A549 (cell line): ENCODE results near the gene IER5L. TPM values are rescaled to one million over a fixed set of nuclear protein-coding genes. Genes with fewer than 3 reads are reported as not detected.

ENCODE experiments used
- ATAC-seq, 2 experiments: fragments of 200-7000 bp in 1 of 2; fragments of >200 bp in 1 of 2; cut with Nextera tagmentation in 1 of 2; cut with Tn5 transposase in 1 of 2; 3 replicates each; pipeline versions ENCODE4 v1.8.0 to v1.9.1; 2018 to 2020; ENCODE audit warnings: mild to moderate bottlenecking in 1 of 2, moderate library complexity in 1 of 2
- CTCF ChIA-PET: fragments of 300-600 bp; sonication (Branson Sonifier 250); formaldehyde crosslinking; extraction: SDS; loops from one replicate; lab custom pipeline; 2021; ENCODE audit warnings: antibody characterized with exemption, inconsistent platforms; lab: Yijun Ruan, JAX
- POLR2A ChIA-PET: fragments of 350-600 bp; formaldehyde crosslinking; extraction: SDS; loops from one replicate; lab custom pipeline; 2021; ENCODE audit warnings: antibody characterized with exemption, inconsistent platforms; lab: Yijun Ruan, JAX
- DNase-seq, 2 experiments: peaks; one replicate each; pipeline versions ENCODE4 v3.0.0 to v3.0.0-alpha.2; 2011 to 2016; ENCODE audit warnings: low read depth in 1 of 2, low spot score in 1 of 2
- FAIRE-seq: peaks from 2 replicates; lab custom pipeline; 2011; peaks lifted over from hg19 to GRCh38; lab: Jason Lieb, UNC
- H3K27ac ChIP-seq, 2 experiments: fragments of >200 bp; sonication (Bioruptor Twin); formaldehyde crosslinking; 3 replicates each; pipeline ENCODE4 v1.5.1; 2016 to 2017
- H3K4me1 ChIP-seq: fragments of >200 bp; sonication (Bioruptor Twin); formaldehyde crosslinking; 3 replicates; pipeline ENCODE4 v1.6.1; 2016
- H3K4me2 ChIP-seq: fragments of >200 bp; sonication (Bioruptor Twin); formaldehyde crosslinking; 3 replicates; pipeline ENCODE4 v1.6.1; 2016
- H3K4me3 ChIP-seq: fragments of >200 bp; sonication (Bioruptor Twin); formaldehyde crosslinking; 3 replicates; pipeline ENCODE4 v1.5.1; 2016
- H3K9me3 ChIP-seq: fragments of >200 bp; sonication (Bioruptor Twin); formaldehyde crosslinking; 3 replicates; pipeline ENCODE4 v1.6.1; 2016
- CEBPB ChIP-seq, 2 experiments: fragments of >200 bp in 1 of 2; sonication (Bioruptor Twin) in 1 of 2; formaldehyde crosslinking in 1 of 2; IDR thresholded peaks; 2 replicates each; pipeline ENCODE4 v1.6.1; 2012 to 2016
- CHD4 ChIP-seq: fragments of 200-600 bp; sonication (generic); IDR thresholded peaks from 2 replicates; pipeline ENCODE4 v1.6.1; 2016; ENCODE audit warnings: antibody characterized with exemption, mild to moderate bottlenecking, borderline replicate concordance
- EHF ChIP-seq: fragments of 250-450 bp; sonication (Bioruptor Pico); IDR thresholded peaks from 2 replicates; pipeline ENCODE4 v1.5.0; 2020; ENCODE audit warnings: mild to moderate bottlenecking
- FOSL2 ChIP-seq, 2 experiments: fragments of 450-650 bp in 1 of 2; fragments of >200 bp in 1 of 2; sonication (Bioruptor Twin) in 1 of 2; formaldehyde crosslinking; IDR thresholded peaks; 2 replicates each; pipeline versions ENCODE4 v1.5.0 to v1.6.1; 2016 to 2020; ENCODE audit warnings: mild to moderate bottlenecking in 1 of 2, moderate library complexity in 1 of 2
- FOXS1 ChIP-seq: fragments of 250-450 bp; sonication (Bioruptor Pico); IDR thresholded peaks from 2 replicates; pipeline ENCODE4 v1.5.0; 2020; ENCODE audit warnings: mild to moderate bottlenecking, moderate library complexity
- GATA3 ChIP-seq: IDR thresholded peaks from 2 replicates; pipeline ENCODE4 v1.6.1; 2012; ENCODE audit warnings: borderline replicate concordance
- HOXA7 ChIP-seq: fragments of 250-450 bp; sonication (Bioruptor Pico); IDR thresholded peaks from 2 replicates; pipeline ENCODE4 v1.5.0; 2020; ENCODE audit warnings: mild to moderate bottlenecking, moderate library complexity
- HOXB5 ChIP-seq: fragments of 250-450 bp; sonication (Bioruptor Pico); IDR thresholded peaks from 2 replicates; pipeline ENCODE4 v1.5.0; 2020; ENCODE audit warnings: mild to moderate bottlenecking, moderate library complexity
- JUN ChIP-seq, 2 experiments: fragments of >200 bp; sonication (Bioruptor Twin); formaldehyde crosslinking; IDR thresholded peaks; 2 replicates in 1 of 2; 3 replicates in 1 of 2; pipeline ENCODE4 v1.6.1; 2016 to 2017
- MAZ ChIP-seq: fragments of 150-350 bp; IDR thresholded peaks from 2 replicates; pipeline ENCODE4 v1.6.1; 2014; ENCODE audit warnings: antibody characterized with exemption, low read depth, low read length, borderline replicate concordance
- NPAS2 ChIP-seq: fragments of 250-450 bp; sonication (Bioruptor Pico); IDR thresholded peaks from 2 replicates; pipeline ENCODE4 v1.8.0; 2022; ENCODE audit warnings: mild to moderate bottlenecking, moderate library complexity, borderline replicate concordance
- PHF8 ChIP-seq: fragments of 200-600 bp; sonication (generic); IDR thresholded peaks from 2 replicates; pipeline ENCODE4 v1.6.1; 2016; ENCODE audit warnings: low read depth, mild to moderate bottlenecking, antibody characterized with exemption, moderate library complexity, borderline replicate concordance
- POLR2A ChIP-seq: IDR thresholded peaks from 2 replicates; pipeline ENCODE4 v1.6.1; 2012; ENCODE audit warnings: mild to moderate bottlenecking, low read length
- RARB ChIP-seq: fragments of 250-450 bp; sonication (Bioruptor Pico); IDR thresholded peaks from 2 replicates; pipeline ENCODE4 v1.8.0; 2021; ENCODE audit warnings: mild to moderate bottlenecking, moderate library complexity
- SMC3 ChIP-seq: fragments of >200 bp; sonication (Bioruptor Twin); formaldehyde crosslinking; IDR thresholded peaks from 3 replicates; pipeline ENCODE4 v1.6.1; 2018; ENCODE audit warnings: inconsistent platforms
- TFCP2L1 ChIP-seq: fragments of 250-450 bp; sonication (Bioruptor Pico); IDR thresholded peaks from 2 replicates; pipeline ENCODE4 v1.5.0; 2021; ENCODE audit warnings: mild to moderate bottlenecking
- TP53 ChIP-seq: fragments of 250-450 bp; sonication (Bioruptor Pico); IDR thresholded peaks from 2 replicates; pipeline ENCODE4 v1.5.0; 2021; ENCODE audit warnings: mild to moderate bottlenecking, moderate library complexity
- ZC3H11A ChIP-seq: fragments of 450-650 bp; IDR thresholded peaks from 2 replicates; pipeline ENCODE4 v1.6.1; 2014; ENCODE audit warnings: antibody characterized with exemption, mild to moderate bottlenecking
- WGBS: methylation state at CpG from one replicate; pipeline ENCODE4 v1.1.6; 2017; ENCODE audit errors: missing lambda C conversion rate; 5-methylcytosine and 5-hydroxymethylcytosine counted together
- polyA plus RNA-seq, 4 experiments: library from polyadenylated mRNA; depleted of rRNA in 3 of 4; stranded (reverse); fragments of >200 nt; fragmentation: RNase III in 1 of 4; extraction: RNeasy Plus Mini Kit Qiagen cat#74134 plus additional on column Dnase treatment in 1 of 4; gene quantifications; 2 replicates in 3 of 4; 3 replicates in 1 of 4; pipeline ENCODE4 v1.2.3, GENCODE V29; 2011 to 2017
- TF ChIP-seq, protein P1 (sequence below): fragments of 250-450 bp; sonication (Bioruptor Pico); IDR thresholded peaks from 2 replicates; pipeline ENCODE4 v1.5.0; 2020; ENCODE audit warnings: low read depth, mild to moderate bottlenecking, moderate library complexity
- TF ChIP-seq, protein P2 (sequence below): IDR thresholded peaks from 2 replicates; pipeline ENCODE4 v1.6.1; 2012; ENCODE audit warnings: low read depth, borderline replicate concordance
- TF ChIP-seq, protein P3 (sequence below): IDR thresholded peaks from 2 replicates; pipeline ENCODE4 v1.6.1; 2012
- TF ChIP-seq, protein P4 (sequence below): IDR thresholded peaks from 2 replicates; pipeline ENCODE4 v1.6.1; 2012
- TF ChIP-seq, protein P5 (sequence below): fragments of >200 bp; sonication (Bioruptor Twin); formaldehyde crosslinking; IDR thresholded peaks from 3 replicates; pipeline ENCODE4 v1.5.1; 2016
- TF ChIP-seq, protein P6 (sequence below): fragments of 150-350 bp; IDR thresholded peaks from 2 replicates; pipeline ENCODE4 v1.6.1; 2014; ENCODE audit warnings: low read depth, mild to moderate bottlenecking, low read length
- TF ChIP-seq, protein P7 (sequence below): fragments of >200 bp; sonication (Bioruptor Twin); formaldehyde crosslinking; IDR thresholded peaks from 3 replicates; pipeline ENCODE4 v1.6.1; 2016

IER5L gene
- polyA plus RNA-seq, 2 of the 4 experiments (the other 2 are of a cell fraction): 25.1 to 67.5 TPM

DNA sequence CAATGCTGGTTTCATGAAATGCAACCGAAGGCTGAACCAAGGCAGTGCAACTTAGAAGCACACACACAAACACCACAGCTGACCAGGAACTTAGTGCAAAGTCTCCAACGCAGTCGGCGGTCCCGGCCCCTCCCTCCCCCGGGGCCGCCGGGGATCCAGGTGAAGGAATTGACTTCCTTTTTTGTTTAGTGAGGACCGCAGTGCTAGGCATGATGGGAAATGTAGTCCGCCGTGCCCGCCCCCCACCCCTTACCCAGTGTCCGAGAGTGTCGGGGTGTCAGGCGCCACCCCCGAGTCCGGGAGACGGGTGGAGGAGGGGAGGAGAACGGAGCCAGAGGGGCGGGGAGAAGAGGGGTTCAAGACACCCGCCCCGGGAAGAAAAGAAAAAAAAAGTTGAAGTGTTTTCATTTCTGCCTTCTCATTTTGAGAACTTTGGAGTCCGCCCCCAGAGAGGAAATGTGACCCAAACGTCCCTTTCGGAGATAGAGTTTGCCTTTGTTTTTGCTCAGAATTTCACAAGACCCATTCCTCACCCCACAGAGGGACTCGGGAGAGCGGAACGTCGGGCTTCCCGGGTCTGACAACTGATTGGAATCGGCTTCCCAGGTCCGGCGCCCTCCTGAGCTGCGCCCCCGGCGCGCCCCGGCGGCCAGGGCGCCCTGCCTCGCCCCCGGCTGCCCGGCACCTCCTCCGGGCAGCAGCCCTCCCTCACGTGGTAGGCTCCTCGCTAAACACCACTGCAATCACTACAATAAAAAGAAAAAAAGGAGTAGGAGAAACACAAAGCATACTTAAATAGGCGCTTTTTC, 2.0 kb downstream of the IER5L start:
- CTCF ChIA-PET: interaction anchor here (0.8 to 38.0 kb wide), 14 partner anchors 13 to 450 kb away, joined by 3 to 1029 read pairs (median 34); partner anchors contain the start of gene NTMT1
- FAIRE-seq: no peak
- TF ChIP-seq, protein P1, sequence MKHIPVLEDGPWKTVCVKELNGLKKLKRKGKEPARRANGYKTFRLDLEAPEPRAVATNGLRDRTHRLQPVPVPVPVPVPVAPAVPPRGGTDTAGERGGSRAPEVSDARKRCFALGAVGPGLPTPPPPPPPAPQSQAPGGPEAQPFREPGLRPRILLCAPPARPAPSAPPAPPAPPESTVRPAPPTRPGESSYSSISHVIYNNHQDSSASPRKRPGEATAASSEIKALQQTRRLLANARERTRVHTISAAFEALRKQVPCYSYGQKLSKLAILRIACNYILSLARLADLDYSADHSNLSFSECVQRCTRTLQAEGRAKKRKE (CRISPR knock-in tag): no peak
- TF ChIP-seq MAZ (peak; percentile 39; the same call in 1 of the 2 replicates), TFCP2L1 (CRISPR knock-in tag) (peak; percentile 15; the same call in 1 of the 2 replicates), PHF8 (no peak), GATA3 (peak; percentile 35; the same call in 1 of the 2 replicates), SMC3 (peak; percentile 18; the same call in 1 of the 3 replicates), NPAS2 (CRISPR knock-in tag) (no peak), RARB (CRISPR knock-in tag) (peak; percentile 16; the same call in 1 of the 2 replicates), HOXB5 (CRISPR knock-in tag) (no peak), CEBPB (IDR thresholded peaks at IDR 0.05) (peak in 1 of 2 experiments; percentile 41; a peak in 2 of 4 replicates), POLR2A (peak; percentile 67), EHF (CRISPR knock-in tag) (no peak), FOSL2 (IDR thresholded peaks at IDR 0.05) (no peak), FOSL2 (CRISPR knock-in tag; IDR thresholded peaks at IDR 0.05) (peak; percentile 21; the same call in 1 of the 2 replicates), JUN (IDR thresholded peaks at IDR 0.05) (peak in 1 of 2 experiments; percentile 94; a peak in 4 of 5 replicates), HOXA7 (CRISPR knock-in tag) (0 out of 2 replicates have a peak, but pooled peaks have one; percentile 45), FOXS1 (no peak), ZC3H11A (no peak), CHD4 (no peak), TP53 (CRISPR knock-in tag) (no peak)
- TF ChIP-seq, protein P2, sequence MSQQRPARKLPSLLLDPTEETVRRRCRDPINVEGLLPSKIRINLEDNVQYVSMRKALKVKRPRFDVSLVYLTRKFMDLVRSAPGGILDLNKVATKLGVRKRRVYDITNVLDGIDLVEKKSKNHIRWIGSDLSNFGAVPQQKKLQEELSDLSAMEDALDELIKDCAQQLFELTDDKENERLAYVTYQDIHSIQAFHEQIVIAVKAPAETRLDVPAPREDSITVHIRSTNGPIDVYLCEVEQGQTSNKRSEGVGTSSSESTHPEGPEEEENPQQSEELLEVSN: 0 out of 2 replicates have a peak, but pooled peaks have one; percentile 10
- TF ChIP-seq, protein P3, sequence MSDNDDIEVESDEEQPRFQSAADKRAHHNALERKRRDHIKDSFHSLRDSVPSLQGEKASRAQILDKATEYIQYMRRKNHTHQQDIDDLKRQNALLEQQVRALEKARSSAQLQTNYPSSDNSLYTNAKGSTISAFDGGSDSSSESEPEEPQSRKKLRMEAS: peak; percentile 34
- TF ChIP-seq, protein P4, sequence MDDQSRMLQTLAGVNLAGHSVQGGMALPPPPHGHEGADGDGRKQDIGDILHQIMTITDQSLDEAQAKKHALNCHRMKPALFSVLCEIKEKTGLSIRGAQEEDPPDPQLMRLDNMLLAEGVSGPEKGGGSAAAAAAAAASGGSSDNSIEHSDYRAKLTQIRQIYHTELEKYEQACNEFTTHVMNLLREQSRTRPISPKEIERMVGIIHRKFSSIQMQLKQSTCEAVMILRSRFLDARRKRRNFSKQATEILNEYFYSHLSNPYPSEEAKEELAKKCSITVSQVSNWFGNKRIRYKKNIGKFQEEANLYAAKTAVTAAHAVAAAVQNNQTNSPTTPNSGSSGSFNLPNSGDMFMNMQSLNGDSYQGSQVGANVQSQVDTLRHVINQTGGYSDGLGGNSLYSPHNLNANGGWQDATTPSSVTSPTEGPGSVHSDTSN: peak; percentile 83; the same call in 1 of the 2 replicates
- TF ChIP-seq, protein P5, sequence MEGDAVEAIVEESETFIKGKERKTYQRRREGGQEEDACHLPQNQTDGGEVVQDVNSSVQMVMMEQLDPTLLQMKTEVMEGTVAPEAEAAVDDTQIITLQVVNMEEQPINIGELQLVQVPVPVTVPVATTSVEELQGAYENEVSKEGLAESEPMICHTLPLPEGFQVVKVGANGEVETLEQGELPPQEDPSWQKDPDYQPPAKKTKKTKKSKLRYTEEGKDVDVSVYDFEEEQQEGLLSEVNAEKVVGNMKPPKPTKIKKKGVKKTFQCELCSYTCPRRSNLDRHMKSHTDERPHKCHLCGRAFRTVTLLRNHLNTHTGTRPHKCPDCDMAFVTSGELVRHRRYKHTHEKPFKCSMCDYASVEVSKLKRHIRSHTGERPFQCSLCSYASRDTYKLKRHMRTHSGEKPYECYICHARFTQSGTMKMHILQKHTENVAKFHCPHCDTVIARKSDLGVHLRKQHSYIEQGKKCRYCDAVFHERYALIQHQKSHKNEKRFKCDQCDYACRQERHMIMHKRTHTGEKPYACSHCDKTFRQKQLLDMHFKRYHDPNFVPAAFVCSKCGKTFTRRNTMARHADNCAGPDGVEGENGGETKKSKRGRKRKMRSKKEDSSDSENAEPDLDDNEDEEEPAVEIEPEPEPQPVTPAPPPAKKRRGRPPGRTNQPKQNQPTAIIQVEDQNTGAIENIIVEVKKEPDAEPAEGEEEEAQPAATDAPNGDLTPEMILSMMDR: peak; percentile 9; the same call in 1 of the 3 replicates
- TF ChIP-seq, protein P6, sequence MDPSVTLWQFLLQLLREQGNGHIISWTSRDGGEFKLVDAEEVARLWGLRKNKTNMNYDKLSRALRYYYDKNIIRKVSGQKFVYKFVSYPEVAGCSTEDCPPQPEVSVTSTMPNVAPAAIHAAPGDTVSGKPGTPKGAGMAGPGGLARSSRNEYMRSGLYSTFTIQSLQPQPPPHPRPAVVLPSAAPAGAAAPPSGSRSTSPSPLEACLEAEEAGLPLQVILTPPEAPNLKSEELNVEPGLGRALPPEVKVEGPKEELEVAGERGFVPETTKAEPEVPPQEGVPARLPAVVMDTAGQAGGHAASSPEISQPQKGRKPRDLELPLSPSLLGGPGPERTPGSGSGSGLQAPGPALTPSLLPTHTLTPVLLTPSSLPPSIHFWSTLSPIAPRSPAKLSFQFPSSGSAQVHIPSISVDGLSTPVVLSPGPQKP: no peak
- TF ChIP-seq, protein P7, sequence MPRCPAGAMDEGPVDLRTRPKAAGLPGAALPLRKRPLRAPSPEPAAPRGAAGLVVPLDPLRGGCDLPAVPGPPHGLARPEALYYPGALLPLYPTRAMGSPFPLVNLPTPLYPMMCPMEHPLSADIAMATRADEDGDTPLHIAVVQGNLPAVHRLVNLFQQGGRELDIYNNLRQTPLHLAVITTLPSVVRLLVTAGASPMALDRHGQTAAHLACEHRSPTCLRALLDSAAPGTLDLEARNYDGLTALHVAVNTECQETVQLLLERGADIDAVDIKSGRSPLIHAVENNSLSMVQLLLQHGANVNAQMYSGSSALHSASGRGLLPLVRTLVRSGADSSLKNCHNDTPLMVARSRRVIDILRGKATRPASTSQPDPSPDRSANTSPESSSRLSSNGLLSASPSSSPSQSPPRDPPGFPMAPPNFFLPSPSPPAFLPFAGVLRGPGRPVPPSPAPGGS: peak; percentile 66; the same call in 2 of the 3 replicates
- TF ChIP-seq, all 56 proteins: peak for 15
- peaks cover 49% of the 10 kb centered on the region for H3K4me1 ChIP-seq
- H3K4me3 ChIP-seq: peak overlapping the region; percentile 87
- H3K4me2 ChIP-seq: peak overlapping the region; percentile 96
- POLR2A ChIA-PET: interaction anchor here (0.6 to 7.3 kb wide), 12 partner anchors 9 to 450 kb away, joined by 4 to 171 read pairs (median 18); partner anchors contain the start of gene NTMT1
- WGBS: 3% methylated on average over 37 of the region's 47 CpGs
- peak; percentile 15 to 26 for ATAC-seq
- DNase-seq: peak; percentile 89 to 95
- peak overlapping the region; percentile 99 for H3K27ac ChIP-seq
- H3K9me3 ChIP-seq: no peaks in the 10 kb centered on the region
